Measurements from ENCODE around the gene RYR2.

- TF ChIP-seq CTCF (IDR thresholded peaks at IDR 0.05; ENCODE audit: low read depth, low read length) (no peak), EZH2phosphoT487 (IDR thresholded peaks at IDR 0.05; ENCODE audit: low read depth) (no peak)
Measured at GRCh38 chr1:237115035-237115434, 73.1 kb downstream of the RYR2 start.

All from OCI-LY3 (cell line).